Liver (tissue), 9 donors: Measurements from ENCODE around the gene CHN2. TPM values are rescaled to one million over a fixed set of nuclear protein-coding genes. Genes with fewer than 3 reads are reported as not detected.
A peak's percentile ranks its signal among the peaks of the same experiment; 100 is the strongest.

ENCODE experiments used
- DNase-seq: peaks from one replicate; pipeline ENCODE4 v3.0.0-alpha.2; 2017; ENCODE audit warnings: low spot score
- H3K27ac ChIP-seq, 2 donors: one replicate each; pipeline ENCODE4 v1.7.0; 2013; ENCODE audit warnings: inconsistent platforms in 2 of 2, low read length in 2 of 2, control low read depth in 1 of 2, low read depth in 1 of 2, mild to moderate bottlenecking in 1 of 2
- H3K27me3 ChIP-seq, 4 donors: one replicate each; pipeline versions ENCODE4 v1.6.1 to v1.7.0; 2013; ENCODE audit warnings: low read length in 3 of 4, inconsistent platforms in 1 of 4, mild to moderate bottlenecking in 1 of 4, moderate library complexity in 1 of 4; ENCODE audit not compliant: control insufficient read depth in 4 of 4, insufficient read depth in 4 of 4
- H3K36me3 ChIP-seq, 4 donors: one replicate each; pipeline versions ENCODE4 v1.6.1 to v1.7.0; 2013; ENCODE audit warnings: low read length in 3 of 4, mild to moderate bottlenecking in 3 of 4, low read depth in 1 of 4, moderate library complexity in 1 of 4; ENCODE audit not compliant: control insufficient read depth in 4 of 4, insufficient read depth in 3 of 4
- H3K4me1 ChIP-seq, 4 donors: one replicate each; pipeline versions ENCODE4 v1.6.1 to v1.7.0; 2013; ENCODE audit warnings: low read length in 3 of 4, mild to moderate bottlenecking in 3 of 4, moderate library complexity in 1 of 4; ENCODE audit not compliant: control insufficient read depth in 4 of 4, insufficient read depth in 4 of 4
- H3K4me3 ChIP-seq, 3 donors: one replicate each; pipeline versions ENCODE4 v1.6.1 to v1.7.0; 2013; ENCODE audit warnings: low read length in 3 of 3, control low read depth in 1 of 3, low read depth in 1 of 3, mild to moderate bottlenecking in 1 of 3
- H3K9ac ChIP-seq, 2 donors: one replicate each; pipeline ENCODE4 v1.7.0; 2013; ENCODE audit warnings: low read length in 2 of 2, mild to moderate bottlenecking in 2 of 2, moderate library complexity in 2 of 2, control low read depth in 1 of 2, low read depth in 1 of 2
- H3K9me3 ChIP-seq, 4 donors: one replicate each; pipeline versions ENCODE4 v1.6.1 to v1.7.0; 2013; ENCODE audit warnings: low read length in 3 of 4; ENCODE audit not compliant: control insufficient read depth in 4 of 4
- ATF3 ChIP-seq: IDR thresholded peaks from 2 replicates; pipeline ENCODE4 v1.6.1; 2016; ENCODE audit warnings: antibody characterized with exemption
- EGR1 ChIP-seq, 2 donors: IDR thresholded peaks; 2 replicates each; pipeline ENCODE4 v1.6.1; 2016 to 2018; ENCODE audit warnings: antibody characterized with exemption in 2 of 2, low read depth in 2 of 2
- FOXA1 ChIP-seq: IDR thresholded peaks from 2 replicates; pipeline ENCODE4 v1.6.1; 2016; ENCODE audit warnings: antibody characterized with exemption
- FOXA2 ChIP-seq: IDR thresholded peaks from 2 replicates; pipeline ENCODE4 v1.6.1; 2016; ENCODE audit warnings: antibody characterized with exemption
- HNF4A ChIP-seq, 2 donors: conservative IDR thresholded peaks; 2 replicates each; pipeline ENCODE4 v1.6.1; 2016; ENCODE audit warnings: antibody characterized with exemption in 2 of 2, mild to moderate bottlenecking in 2 of 2
- HNF4G ChIP-seq: IDR thresholded peaks from 2 replicates; pipeline ENCODE4 v1.6.1; 2016; ENCODE audit warnings: antibody characterized with exemption
- MAX ChIP-seq: IDR thresholded peaks from 2 replicates; pipeline ENCODE4 v1.6.1; 2016; ENCODE audit warnings: antibody characterized with exemption
- NR2F2 ChIP-seq: IDR thresholded peaks from 2 replicates; pipeline ENCODE4 v1.6.1; 2016; ENCODE audit warnings: antibody characterized with exemption
- RAD21 ChIP-seq, 2 donors: IDR thresholded peaks; 2 replicates each; pipeline ENCODE4 v1.6.1; 2016; ENCODE audit warnings: antibody characterized with exemption in 2 of 2, mild to moderate bottlenecking in 2 of 2
- REST ChIP-seq: IDR thresholded peaks from 2 replicates; pipeline ENCODE4 v1.6.1; 2016; ENCODE audit warnings: antibody characterized with exemption, mild to moderate bottlenecking
- RXRA ChIP-seq, 2 donors: IDR thresholded peaks; 2 replicates each; pipeline ENCODE4 v1.6.1; 2017 to 2018; ENCODE audit warnings: antibody characterized with exemption in 2 of 2, mild to moderate bottlenecking in 1 of 2
- SP1 ChIP-seq: IDR thresholded peaks from 2 replicates; pipeline ENCODE4 v1.6.1; 2018; ENCODE audit warnings: antibody characterized with exemption, mild to moderate bottlenecking
- TAF1 ChIP-seq: conservative IDR thresholded peaks from 2 replicates; pipeline ENCODE4 v1.6.1; 2016; ENCODE audit warnings: antibody characterized with exemption, mild to moderate bottlenecking
- YY1 ChIP-seq: IDR thresholded peaks from 2 replicates; pipeline ENCODE4 v1.6.1; 2016; ENCODE audit warnings: antibody characterized with exemption, mild to moderate bottlenecking
- ZBTB33 ChIP-seq: IDR thresholded peaks from 2 replicates; pipeline ENCODE4 v1.6.1; 2016; ENCODE audit warnings: antibody characterized with exemption
- WGBS: extraction: QIAGEN DNeasy Blood & Tissue Kit; methylation state at CpG from one replicate; pipeline ENCODE4 v1.1.7; 2013; 5-methylcytosine and 5-hydroxymethylcytosine counted together
- polyA plus RNA-seq, 2 donors: library from polyadenylated mRNA; stranded (reverse) in 1 of 2; unstranded in 1 of 2; fragments of 200-250 nt in 1 of 2; fragments of >200 nt in 1 of 2; fragmentation: Nextera tagmentation in 1 of 2; extraction: Ambion mirVana in 1 of 2; gene quantifications; one replicate each; pipeline versions ENCODE4 v1.2.1 to v1.2.3, GENCODE V29; 2013 to 2015
- total RNA-seq, 2 donors: library from RNA; depleted of rRNA; stranded (reverse); fragments of >200 nt; gene quantifications; one replicate each; pipeline ENCODE4 v1.2.3, GENCODE V29; 2014
- TF ChIP-seq, protein P1 (sequence below): fragments of 150-350 bp; IDR thresholded peaks from 2 replicates; pipeline ENCODE4 v1.5.1; 2017; ENCODE audit warnings: improper control_type of control experiment, low read depth, low read length; ENCODE audit not compliant: missing input control
- donor health status: healthy.
- donor health status: healthy.
- donor health status: healthy.
- donor health status: healthy.
- donor health status: healthy.

CHN2 gene
- total and polyA plus RNA-seq, 4 donors, result 8.3 to 25.4 (median 17.8) TPM

DNA sequence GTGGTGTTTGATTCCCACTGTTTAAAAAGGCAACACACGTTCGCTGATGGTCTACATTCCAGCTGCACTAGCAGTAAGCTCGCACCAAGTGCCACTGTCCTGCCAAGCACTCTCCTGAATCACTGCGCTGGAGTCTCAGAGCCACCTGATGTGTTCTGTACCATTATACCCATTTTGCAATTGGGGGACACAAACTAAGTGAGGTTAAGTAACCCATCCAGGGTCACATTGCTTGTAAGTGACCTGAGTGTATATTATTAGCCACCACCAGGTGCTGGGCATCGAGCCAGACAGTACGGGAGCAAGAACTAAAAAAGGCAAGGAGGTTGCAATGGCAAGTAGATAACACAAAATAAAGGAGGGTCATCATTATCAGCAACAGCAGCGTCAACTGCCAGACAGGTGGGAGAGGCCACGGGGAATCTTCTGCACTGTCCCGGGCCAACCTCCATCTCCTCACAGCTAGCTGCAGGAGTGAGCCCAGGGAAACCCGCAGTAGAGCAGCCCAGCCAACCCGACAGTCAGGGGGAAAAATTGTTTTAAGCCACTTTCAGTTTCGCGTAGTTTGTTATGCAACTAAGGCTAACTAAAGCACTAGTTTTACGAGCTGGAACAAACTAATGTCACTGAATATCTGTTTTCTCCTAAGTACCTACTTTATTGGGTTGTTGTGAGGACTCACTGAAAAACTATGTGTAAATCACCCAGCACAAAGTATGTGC, 47.5 kb upstream of the CHN2 start:
- Histone ChIP-seq H3K4me3 (peak overlapping the region; percentile 50 to 53 (median 53)), H3K9me3 (no peaks in the 10 kb centered on the region), H3K27ac (no peak overlapping the region), H3K36me3 (no peaks in the 10 kb centered on the region), H3K4me1 (peaks cover 6 to 19% (median 16%) of the 10 kb centered on the region in 4 donors), H3K27me3 (no peaks in the 10 kb centered on the region), H3K9ac (no peak overlapping the region)
- peak; percentile 58 for DNase-seq
- 23% methylated on average over 14 of the region's 14 CpGs for WGBS
- TF ChIP-seq YY1, result peak; percentile 20
- TF ChIP-seq EGR1 (IDR thresholded peaks at IDR 0.05; ENCODE audit: low read depth in 2 of 2), result no peak
- peak in 1 of 2 donors; percentile 3 for TF ChIP-seq RAD21 (IDR thresholded peaks at IDR 0.05)
- TF ChIP-seq, protein P1, sequence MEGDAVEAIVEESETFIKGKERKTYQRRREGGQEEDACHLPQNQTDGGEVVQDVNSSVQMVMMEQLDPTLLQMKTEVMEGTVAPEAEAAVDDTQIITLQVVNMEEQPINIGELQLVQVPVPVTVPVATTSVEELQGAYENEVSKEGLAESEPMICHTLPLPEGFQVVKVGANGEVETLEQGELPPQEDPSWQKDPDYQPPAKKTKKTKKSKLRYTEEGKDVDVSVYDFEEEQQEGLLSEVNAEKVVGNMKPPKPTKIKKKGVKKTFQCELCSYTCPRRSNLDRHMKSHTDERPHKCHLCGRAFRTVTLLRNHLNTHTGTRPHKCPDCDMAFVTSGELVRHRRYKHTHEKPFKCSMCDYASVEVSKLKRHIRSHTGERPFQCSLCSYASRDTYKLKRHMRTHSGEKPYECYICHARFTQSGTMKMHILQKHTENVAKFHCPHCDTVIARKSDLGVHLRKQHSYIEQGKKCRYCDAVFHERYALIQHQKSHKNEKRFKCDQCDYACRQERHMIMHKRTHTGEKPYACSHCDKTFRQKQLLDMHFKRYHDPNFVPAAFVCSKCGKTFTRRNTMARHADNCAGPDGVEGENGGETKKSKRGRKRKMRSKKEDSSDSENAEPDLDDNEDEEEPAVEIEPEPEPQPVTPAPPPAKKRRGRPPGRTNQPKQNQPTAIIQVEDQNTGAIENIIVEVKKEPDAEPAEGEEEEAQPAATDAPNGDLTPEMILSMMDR, result peak; percentile 17

DNA sequence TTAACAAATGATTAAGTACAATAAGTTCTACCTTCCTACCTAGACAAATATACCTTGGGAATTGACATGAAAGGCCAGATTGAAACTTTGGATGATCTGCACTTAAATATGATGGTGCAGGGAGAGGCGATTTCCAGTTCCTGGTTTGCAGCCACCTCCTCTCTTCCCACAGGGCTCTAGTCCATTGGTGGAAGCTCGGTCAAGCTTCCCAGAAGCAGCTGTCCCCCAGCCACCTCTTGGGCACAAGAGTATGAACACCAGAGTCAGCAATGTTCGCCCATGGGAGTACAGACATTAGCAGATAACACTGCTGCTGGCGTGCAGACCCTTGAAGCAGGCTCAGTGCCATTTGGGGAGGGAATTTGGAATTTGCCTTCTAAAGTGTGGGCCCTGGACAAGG, 46.8 kb upstream of the CHN2 start:
- Histone ChIP-seq H3K9ac (no peak overlapping the region), H3K4me3 (no peak overlapping the region), H3K27ac (no peak overlapping the region), H3K9me3 (no peaks in the 10 kb centered on the region), H3K27me3 (no peaks in the 10 kb centered on the region), H3K36me3 (no peaks in the 10 kb centered on the region), H3K4me1 (peaks cover 6 to 19% (median 16%) of the 10 kb centered on the region in 4 donors)
- DNase-seq, result no peak
- no peak for TF ChIP-seq YY1
- TF ChIP-seq SP1, result no peak
- no peak for TF ChIP-seq RXRA (IDR thresholded peaks at IDR 0.05)
- no peak for TF ChIP-seq TAF1
- TF ChIP-seq, protein P1, result no peak
- TF ChIP-seq NR2F2, result no peak
- no peak for TF ChIP-seq HNF4A (conservative IDR thresholded peaks at IDR 0.05)
- TF ChIP-seq HNF4G, result no peak
- TF ChIP-seq REST, result no peak
- TF ChIP-seq FOXA2, result no peak
- no peak for TF ChIP-seq FOXA1
- TF ChIP-seq MAX, result no peak
- TF ChIP-seq ATF3, result no peak
- no peak for TF ChIP-seq ZBTB33
- 93% methylated on average over 4 of the region's 4 CpGs for WGBS
